Stomach (tissue), 9 donors: ENCODE results near the gene CTIF. TPM values are rescaled to one million over a fixed set of nuclear protein-coding genes. Genes with fewer than 3 reads are reported as not detected.

Experiments used
- DNase-seq, 2 donors: peaks; one replicate each; pipeline versions ENCODE4 v3.0.0 to v3.0.0-alpha.2; 2013 to 2019
- H3K27ac ChIP-seq, 5 donors: fragments of 200-600 bp in 4 of 5; sonication (generic) in 4 of 5; one replicate each; pipeline ENCODE4 v1.5.1; 2013 to 2019; ENCODE audit warnings: mild to moderate bottlenecking in 1 of 5, moderate library complexity in 1 of 5
- H3K27me3 ChIP-seq, 3 donors: fragments of 200-600 bp; sonication (generic); one replicate each; pipeline ENCODE4 v1.5.1; 2017 to 2019; ENCODE audit warnings: mixed run types in 1 of 3
- H3K36me3 ChIP-seq, 4 donors: fragments of 200-600 bp; sonication (generic); 1 replicate in 3 of 4; 2 replicates in 1 of 4; pipeline ENCODE4 v1.5.1; 2016 to 2019
- H3K4me1 ChIP-seq, 4 donors: fragments of 200-600 bp; sonication (generic); one replicate each; pipeline ENCODE4 v1.5.1; 2016 to 2019
- H3K4me3 ChIP-seq, 4 donors: fragments of 200-600 bp; sonication (generic) in 3 of 4; one replicate each; pipeline ENCODE4 v1.5.1; 2016 to 2019; ENCODE audit warnings: mild to moderate bottlenecking in 1 of 4
- H3K9me3 ChIP-seq, 4 donors: fragments of 200-600 bp; sonication (generic); one replicate each; pipeline ENCODE4 v1.5.1; 2016 to 2019
- CTCF ChIP-seq, 7 experiments: fragments of 450-650 bp in 4 of 7; fragments of 200-600 bp in 3 of 7; sonication (generic) in 3 of 7; IDR thresholded peaks; one replicate each; pipeline ENCODE4 v1.5.1; 2016 to 2019; ENCODE audit warnings: antibody characterized with exemption in 7 of 7, control low read depth in 2 of 7, mild to moderate bottlenecking in 1 of 7
- EP300 ChIP-seq: sonication (generic); formaldehyde crosslinking; IDR thresholded peaks from one replicate; pipeline ENCODE4 v1.6.1; 2017; ENCODE audit warnings: antibody characterized with exemption
- POLR2A ChIP-seq, 4 donors: fragments of 450-650 bp; IDR thresholded peaks; one replicate each; pipeline ENCODE4 v1.6.1; 2016; ENCODE audit warnings: antibody characterized with exemption in 4 of 4, control low read depth in 2 of 4, mild to moderate bottlenecking in 1 of 4, moderate library complexity in 1 of 4
- POLR2AphosphoS5 ChIP-seq, 3 donors: sonication (generic); formaldehyde crosslinking; IDR thresholded peaks; one replicate each; pipeline ENCODE4 v1.6.1; 2016; ENCODE audit warnings: antibody characterized with exemption in 3 of 3
- WGBS, 5 donors: extraction: QIAGEN DNeasy Blood & Tissue Kit in 3 of 5; methylation state at CpG; one replicate each; pipeline versions ENCODE4 v1.1.5 to v1.1.7; 2013 to 2018; 5-methylcytosine and 5-hydroxymethylcytosine counted together
- intact Hi-C: fragments of 100-400 bp; cut with DNase I; formaldehyde crosslinking; loops from one replicate; pipeline ENCODE4 v1.15.1; 2023; ENCODE audit warnings: low total_unique reads
- polyA plus RNA-seq, 3 donors: library from polyadenylated mRNA; stranded (reverse); fragments of 200-250 nt; gene quantifications; one replicate each; pipeline ENCODE4 v1.2.3, GENCODE V29; 2013
- total RNA-seq, 5 donors: library from RNA; depleted of rRNA; stranded (reverse); fragments of >200 nt; gene quantifications; one replicate each; pipeline versions ENCODE4 v1.1.0 to v1.2.3, GENCODE V29; 2014 to 2016
- donor health status: healthy with polysubstance abuse.
- donor health status: Bipolar disorder and iron deficiency.
- donor health status: healthy.

The CTIF gene
- total and polyA plus RNA-seq, 8 donors: 16.3 to 105 (median 30.3) TPM

GRCh38 chr18:48891721-48892120 lies 352.9 kb downstream of the CTIF start:
- Histone ChIP-seq H3K27me3 (no peaks in the 10 kb centered on the region), H3K4me3 (no peak overlapping the region), H3K36me3 (no peaks in the 10 kb centered on the region), H3K4me1 (peaks cover 0 to 31% (median 18%) of the 10 kb centered on the region in 4 donors), H3K27ac (no peak overlapping the region), H3K9me3 (no peaks in the 10 kb centered on the region)
- no peak for TF ChIP-seq CTCF (IDR thresholded peaks at IDR 0.05)
- TF ChIP-seq POLR2A (IDR thresholded peaks at IDR 0.05): no peak
- TF ChIP-seq POLR2AphosphoS5 (IDR thresholded peaks at IDR 0.05): no peak
- TF ChIP-seq EP300: no peak
- 93 to 100% (median 97%) methylated on average over 4 of the region's 4 CpGs for WGBS, 5 donors
- no peak for DNase-seq
- intact Hi-C loops: no loop called here

- TF ChIP-seq EP300 (no peak), POLR2A (IDR thresholded peaks at IDR 0.05) (no peak), POLR2AphosphoS5 (IDR thresholded peaks at IDR 0.05) (no peak), CTCF (IDR thresholded peaks at IDR 0.05) (no peak)
- Histone ChIP-seq H3K4me3 (no peak overlapping the region), H3K27me3 (no peaks in the 10 kb centered on the region), H3K4me1 (peaks cover 0 to 37% (median 20%) of the 10 kb centered on the region in 4 donors), H3K36me3 (no peaks in the 10 kb centered on the region), H3K27ac (no peak overlapping the region), H3K9me3 (no peaks in the 10 kb centered on the region)
- 79 to 94% (median 88%) methylated on average over 18 to 22 of the region's 22 CpGs for WGBS, 5 donors
- no peak for DNase-seq
- intact Hi-C loops: no loop called here
Measured at GRCh38 chr18:48892146-48892855, 353.5 kb downstream of the CTIF start.

DNA sequence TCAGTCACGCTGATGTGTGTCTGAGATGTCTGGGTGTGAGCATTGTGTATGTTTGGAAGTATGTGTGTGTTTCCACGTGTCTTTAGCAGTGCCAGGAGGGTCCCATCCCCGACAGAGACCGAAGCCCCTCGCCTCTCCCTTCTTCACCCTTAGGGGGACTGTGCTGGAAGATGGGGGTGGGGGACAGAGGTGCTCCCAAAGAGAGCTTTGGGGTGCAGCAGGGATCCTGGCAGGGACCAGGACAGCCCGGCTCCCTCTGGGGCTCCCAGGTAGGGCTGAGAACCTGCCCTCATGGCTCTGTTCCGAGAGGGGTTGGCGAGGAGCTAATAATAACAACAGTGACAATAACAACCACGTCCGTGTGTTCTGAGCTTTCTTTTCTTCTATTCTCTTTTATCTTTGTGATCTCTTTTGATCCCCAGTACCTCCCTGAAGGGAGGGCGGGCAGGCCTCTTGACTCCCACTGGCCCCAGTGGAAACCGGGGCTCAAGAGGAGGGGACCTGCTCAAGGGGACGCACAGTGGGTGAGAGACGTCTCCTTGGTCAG lies 354.3 kb downstream of the CTIF start:
- intact Hi-C loops: no loop called here
- Histone ChIP-seq H3K36me3 (no peaks in the 10 kb centered on the region), H3K4me1 (peaks cover 0 to 41% (median 19%) of the 10 kb centered on the region in 4 donors), H3K4me3 (no peak overlapping the region), H3K27me3 (no peaks in the 10 kb centered on the region), H3K9me3 (no peaks in the 10 kb centered on the region), H3K27ac (no peak overlapping the region)
- no peak for DNase-seq
- WGBS, 5 donors: 72 to 86% (median 82%) methylated on average over 9 to 14 of the region's 14 CpGs
- TF ChIP-seq EP300 (no peak), POLR2AphosphoS5 (IDR thresholded peaks at IDR 0.05) (no peak), CTCF (IDR thresholded peaks at IDR 0.05) (no peak), POLR2A (IDR thresholded peaks at IDR 0.05) (no peak)

GRCh38 chr18:48893608-48894600 lies 355.1 kb downstream of the CTIF start:
- H3K27ac ChIP-seq: no peak overlapping the region
- intact Hi-C loops: no loop called here
- peaks cover 0 to 40% (median 19%) of the 10 kb centered on the region in 4 donors for H3K4me1 ChIP-seq
- H3K27me3 ChIP-seq: no peaks in the 10 kb centered on the region
- 73 to 79% (median 78%) methylated on average over 15 to 25 of the region's 25 CpGs for WGBS, 5 donors
- H3K36me3 ChIP-seq: no peaks in the 10 kb centered on the region
- no peaks in the 10 kb centered on the region for H3K9me3 ChIP-seq
- peak in 1 of 2 donors; percentile 53 for DNase-seq
- no peak overlapping the region for H3K4me3 ChIP-seq
- no peak for TF ChIP-seq CTCF (IDR thresholded peaks at IDR 0.05)
- no peak for TF ChIP-seq POLR2A (IDR thresholded peaks at IDR 0.05)
- TF ChIP-seq EP300: no peak
- TF ChIP-seq POLR2AphosphoS5 (IDR thresholded peaks at IDR 0.05): no peak
